H9 (cell line): Measurements from ENCODE around the gene CALML4. TPM values are rescaled to one million over a fixed set of nuclear protein-coding genes. Genes with fewer than 3 reads are reported as not detected.

Experiments
- DNase-seq: peaks from one replicate; pipeline ENCODE4 v3.0.0-alpha.2; 2017
- H2AFZ ChIP-seq: one replicate; pipeline ENCODE4 v1.6.1; 2013; ENCODE audit warnings: mild to moderate bottlenecking, low read length, control low read depth, moderate library complexity
- H2AK5ac ChIP-seq: 2 replicates; pipeline ENCODE4 v1.6.1; 2013; ENCODE audit warnings: low read length, control low read depth, mixed read lengths; ENCODE audit not compliant: insufficient read length
- H2BK120ac ChIP-seq: one replicate; pipeline ENCODE4 v1.6.1; 2013; ENCODE audit warnings: low read depth, mild to moderate bottlenecking, low read length, control low read depth, inconsistent platforms; ENCODE audit not compliant: poor library complexity, severe bottlenecking
- H2BK12ac ChIP-seq: 2 replicates; pipeline ENCODE4 v1.6.1; 2013; ENCODE audit warnings: low read length, control low read depth, mixed read lengths, low read depth; ENCODE audit not compliant: insufficient read length
- H2BK15ac ChIP-seq: 2 replicates; pipeline ENCODE4 v1.6.1; 2013; ENCODE audit warnings: low read depth, low read length, control low read depth
- H2BK20ac ChIP-seq: one replicate; pipeline ENCODE4 v1.6.1; 2013; ENCODE audit warnings: low read depth, mild to moderate bottlenecking, low read length, control low read depth, inconsistent platforms; ENCODE audit not compliant: poor library complexity, severe bottlenecking
- H2BK5ac ChIP-seq: 2 replicates; pipeline ENCODE4 v1.6.1; 2013; ENCODE audit warnings: low read length, control low read depth, mixed read lengths; ENCODE audit not compliant: insufficient read length
- H3K14ac ChIP-seq: 2 replicates; pipeline ENCODE4 v1.6.1; 2013; ENCODE audit warnings: low read length, control low read depth; ENCODE audit not compliant: insufficient read depth
- H3K18ac ChIP-seq: 2 replicates; pipeline ENCODE4 v1.6.1; 2013; ENCODE audit warnings: low read depth, mild to moderate bottlenecking, mixed read lengths, low read length, control low read depth; ENCODE audit not compliant: insufficient read length
- H3K23ac ChIP-seq: 2 replicates; pipeline ENCODE4 v1.6.1; 2013; ENCODE audit warnings: low read length, control low read depth, mixed read lengths, low read depth; ENCODE audit not compliant: insufficient read length
- H3K23me2 ChIP-seq: 2 replicates; pipeline ENCODE4 v1.6.1; 2013; ENCODE audit warnings: low read depth, mild to moderate bottlenecking, mixed read lengths, low read length, control low read depth; ENCODE audit not compliant: insufficient read length, poor library complexity, severe bottlenecking
- H3K27ac ChIP-seq: 2 replicates; pipeline ENCODE4 v1.5.1; 2013; ENCODE audit warnings: low read length, control low read depth, mixed read lengths, low read depth; ENCODE audit not compliant: insufficient read length
- H3K27me3 ChIP-seq: 2 replicates; pipeline ENCODE4 v1.6.1; 2013; ENCODE audit warnings: low read length, control low read depth, inconsistent platforms; ENCODE audit not compliant: insufficient read depth
- H3K4ac ChIP-seq: 2 replicates; pipeline ENCODE4 v1.6.1; 2013; ENCODE audit warnings: low read depth, mild to moderate bottlenecking, control low read depth, inconsistent platforms, low read length, moderate library complexity
- H3K4me1 ChIP-seq: 2 replicates; pipeline ENCODE4 v1.6.1; 2013; ENCODE audit warnings: low read length, control low read depth, inconsistent platforms; ENCODE audit not compliant: insufficient read depth
- H3K4me2 ChIP-seq: 2 replicates; pipeline ENCODE4 v1.6.1; 2013; ENCODE audit warnings: low read length, control low read depth, mixed read lengths; ENCODE audit not compliant: insufficient read length, insufficient read depth
- H3K56ac ChIP-seq: 2 replicates; pipeline ENCODE4 v1.6.1; 2013; ENCODE audit warnings: low read depth, mild to moderate bottlenecking, mixed read lengths, low read length, control low read depth; ENCODE audit not compliant: insufficient read length
- H3K79me1 ChIP-seq: 2 replicates; pipeline ENCODE4 v1.6.1; 2013; ENCODE audit warnings: low read depth, mild to moderate bottlenecking, moderate library complexity, low read length, control low read depth, inconsistent platforms; ENCODE audit not compliant: insufficient read depth, poor library complexity, severe bottlenecking
- H3K79me2 ChIP-seq: 2 replicates; pipeline ENCODE4 v1.6.1; 2013; ENCODE audit warnings: low read length, control low read depth, inconsistent platforms; ENCODE audit not compliant: insufficient read depth
- H3K9ac ChIP-seq: 2 replicates; pipeline ENCODE4 v1.6.1; 2013; ENCODE audit warnings: low read length, control low read depth, mixed read lengths; ENCODE audit not compliant: insufficient read length; ENCODE audit errors: extremely low read depth
- H3K9me3 ChIP-seq: one replicate; pipeline ENCODE4 v1.6.1; 2013; ENCODE audit warnings: low read depth, low read length, inconsistent platforms; ENCODE audit not compliant: control insufficient read depth
- H3T11ph ChIP-seq: one replicate; pipeline ENCODE4 v1.6.1; 2013; ENCODE audit warnings: mild to moderate bottlenecking, low read length, control low read depth, inconsistent platforms
- H4K20me1 ChIP-seq: one replicate; pipeline ENCODE4 v1.6.1; 2013; ENCODE audit not compliant: control insufficient read depth, insufficient read length, insufficient read depth
- H4K5ac ChIP-seq: 2 replicates; pipeline ENCODE4 v1.6.1; 2013; ENCODE audit warnings: low read depth, mild to moderate bottlenecking, mixed read lengths, low read length, control low read depth; ENCODE audit not compliant: insufficient read length
- H4K8ac ChIP-seq: replicated peaks from 2 replicates; pipeline ENCODE4 v1.6.1; 2013; ENCODE audit warnings: low read length, control low read depth, mixed read lengths, low read depth; ENCODE audit not compliant: insufficient read length
- H4K91ac ChIP-seq: 2 replicates; pipeline ENCODE4 v1.6.1; 2013; ENCODE audit warnings: low read depth, mild to moderate bottlenecking, moderate library complexity, mixed read lengths, low read length, control low read depth; ENCODE audit not compliant: insufficient read length
- H3K27ac Mint-ChIP-seq, 3 experiments: 2 replicates in 2 of 3; 3 replicates in 1 of 3; pipeline ENCODE4 v1.8.0; 2020 to 2021; ENCODE audit warnings: mixed read lengths in 3 of 3, mild to moderate bottlenecking in 1 of 3, moderate library complexity in 1 of 3
- H3K27me3 Mint-ChIP-seq: 2 replicates; pipeline ENCODE4 v1.8.0; 2021; ENCODE audit warnings: low read depth, mild to moderate bottlenecking, moderate library complexity, mixed read lengths
- H3K36me3 Mint-ChIP-seq, 3 experiments: 2 replicates in 2 of 3; 3 replicates in 1 of 3; pipeline ENCODE4 v1.8.0; 2020 to 2021; ENCODE audit warnings: low read depth in 3 of 3, mixed read lengths in 3 of 3; ENCODE audit not compliant: insufficient read depth in 1 of 3
- H3K4me1 Mint-ChIP-seq, 2 experiments: 2 replicates each; pipeline ENCODE4 v1.8.0; 2020; ENCODE audit warnings: mixed read lengths in 2 of 2
- H3K4me3 Mint-ChIP-seq, 2 experiments: 2 replicates in 1 of 2; 3 replicates in 1 of 2; pipeline ENCODE4 v1.8.0; 2020 to 2021; ENCODE audit warnings: mild to moderate bottlenecking in 2 of 2, mixed read lengths in 2 of 2, moderate library complexity in 1 of 2
- H3K9me3 Mint-ChIP-seq, 2 experiments: 2 replicates in 1 of 2; 3 replicates in 1 of 2; pipeline ENCODE4 v1.8.0; 2020; ENCODE audit warnings: mild to moderate bottlenecking in 2 of 2, mixed read lengths in 2 of 2, moderate library complexity in 1 of 2
- WGBS: extraction: QIAGEN DNeasy Blood & Tissue Kit; methylation state at CpG from one replicate; pipeline ENCODE4 v1.1.7; 2013; ENCODE audit warnings: missing lambda C conversion rate, low lambda C conversion rate, mixed read lengths; ENCODE audit not compliant: insufficient read length; ENCODE audit errors: extremely low coverage; 5-methylcytosine and 5-hydroxymethylcytosine counted together
- total RNA-seq: library from RNA; stranded (reverse); gene quantifications from 2 replicates; pipeline ENCODE4 v1.2.1, GENCODE V29; 2021
- TF ChIP-seq, protein P1 (sequence below): fragments of 200-600 bp; sonication (generic); conservative IDR thresholded peaks from 3 replicates; pipeline ENCODE4 v1.8.0; 2021; ENCODE audit warnings: antibody characterized with exemption, mild to moderate bottlenecking

The CALML4 gene
- total RNA-seq, 1 experiment from 2014 or later = 11.8 TPM

DNA sequence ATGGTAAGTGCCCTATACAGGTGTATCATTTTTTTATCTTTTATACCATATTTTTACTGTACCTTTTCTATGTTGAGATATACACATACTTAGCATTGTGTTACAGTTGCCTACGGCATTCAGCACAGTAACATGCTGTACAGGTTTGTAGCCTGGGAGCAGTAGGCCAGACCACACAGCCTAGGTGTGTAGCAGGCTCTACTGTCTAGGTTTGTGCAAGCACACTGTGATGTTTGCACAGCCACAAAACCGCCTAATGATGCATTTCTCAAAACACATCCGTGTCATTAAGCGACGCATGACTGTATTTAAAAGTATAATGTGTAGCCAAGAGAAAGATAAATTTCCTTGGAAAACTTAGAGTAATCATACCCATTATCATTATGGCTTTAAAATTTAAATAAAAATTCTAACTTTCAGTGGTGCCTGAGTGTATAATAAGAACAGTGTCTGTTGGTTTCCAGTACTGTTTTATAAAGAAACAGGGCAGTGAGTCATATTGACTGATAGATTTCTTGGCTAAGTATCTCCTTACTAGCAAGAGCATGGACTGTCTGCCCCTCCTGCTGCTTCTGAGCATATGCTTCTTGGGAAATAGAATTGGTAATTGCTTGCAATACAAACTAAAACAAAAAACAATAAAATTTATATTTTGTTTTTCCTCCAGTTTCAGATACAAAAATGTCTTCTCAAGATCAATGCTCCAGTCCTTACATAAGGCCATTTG, 18.3 kb downstream of the CALML4 start:
- Histone ChIP-seq H4K20me1 (no peaks in the 10 kb centered on the region), H4K5ac (no peak overlapping the region), H2BK12ac (no peak overlapping the region), H3K14ac (no peak overlapping the region), H3K9ac (no peak overlapping the region), H2BK5ac (no peak overlapping the region), H3K56ac (no peak overlapping the region), H2AFZ (no peak overlapping the region), H3K79me2 (no peaks in the 10 kb centered on the region), H2BK15ac (no peak overlapping the region), H2BK120ac (no peak overlapping the region), H3K27me3 (no peaks in the 10 kb centered on the region), H2AK5ac (no peak overlapping the region), H3K4me2 (no peak overlapping the region), H3K27ac (no peak overlapping the region), H3K4me1 (no peaks in the 10 kb centered on the region; the same call in 1 of the 2 replicates), H3K4ac (no peak overlapping the region), H3K23me2 (no peaks in the 10 kb centered on the region), H3K9me3 (no peaks in the 10 kb centered on the region), H4K91ac (no peak overlapping the region), H3K18ac (no peak overlapping the region), H3T11ph (no peak overlapping the region), H2BK20ac (no peak overlapping the region), H3K79me1 (no peaks in the 10 kb centered on the region), H4K8ac (no peak overlapping the region), H3K23ac (no peak overlapping the region)
- TF ChIP-seq, protein P1, sequence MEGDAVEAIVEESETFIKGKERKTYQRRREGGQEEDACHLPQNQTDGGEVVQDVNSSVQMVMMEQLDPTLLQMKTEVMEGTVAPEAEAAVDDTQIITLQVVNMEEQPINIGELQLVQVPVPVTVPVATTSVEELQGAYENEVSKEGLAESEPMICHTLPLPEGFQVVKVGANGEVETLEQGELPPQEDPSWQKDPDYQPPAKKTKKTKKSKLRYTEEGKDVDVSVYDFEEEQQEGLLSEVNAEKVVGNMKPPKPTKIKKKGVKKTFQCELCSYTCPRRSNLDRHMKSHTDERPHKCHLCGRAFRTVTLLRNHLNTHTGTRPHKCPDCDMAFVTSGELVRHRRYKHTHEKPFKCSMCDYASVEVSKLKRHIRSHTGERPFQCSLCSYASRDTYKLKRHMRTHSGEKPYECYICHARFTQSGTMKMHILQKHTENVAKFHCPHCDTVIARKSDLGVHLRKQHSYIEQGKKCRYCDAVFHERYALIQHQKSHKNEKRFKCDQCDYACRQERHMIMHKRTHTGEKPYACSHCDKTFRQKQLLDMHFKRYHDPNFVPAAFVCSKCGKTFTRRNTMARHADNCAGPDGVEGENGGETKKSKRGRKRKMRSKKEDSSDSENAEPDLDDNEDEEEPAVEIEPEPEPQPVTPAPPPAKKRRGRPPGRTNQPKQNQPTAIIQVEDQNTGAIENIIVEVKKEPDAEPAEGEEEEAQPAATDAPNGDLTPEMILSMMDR = no peak
- H3K27me3 Mint-ChIP-seq = no peaks in the 10 kb centered on the region
- H3K9me3 Mint-ChIP-seq = no peaks in the 10 kb centered on the region
- WGBS = no CpG with 5 or more reads among the region's 5 CpGs
- peaks cover 11 to 47% (median 42%) of the 10 kb centered on the region in 3 experiments; a peak in 6 of 7 replicates for H3K36me3 Mint-ChIP-seq
- H3K27ac Mint-ChIP-seq = no peak overlapping the region
- no peak overlapping the region for H3K4me3 Mint-ChIP-seq
- DNase-seq = no peak
- H3K4me1 Mint-ChIP-seq = peaks cover 8 to 11% of the 10 kb centered on the region in 2 experiments
